Measurements from ENCODE around the gene FER.

- TF ChIP-seq CTCF (IDR thresholded peaks at IDR 0.05) (no peak), GABPA (IDR thresholded peaks at IDR 0.05; ENCODE audit: low read depth) (no peak), EZH2phosphoT487 (IDR thresholded peaks at IDR 0.05; ENCODE audit: borderline replicate concordance, low read depth) (no peak), TEAD4 (IDR thresholded peaks at IDR 0.05; ENCODE audit: borderline replicate concordance, insufficient read depth) (no peak), POLR2AphosphoS5 (IDR thresholded peaks at IDR 0.05; ENCODE audit: low read depth, low read length) (no peak), RCOR1 (IDR thresholded peaks at IDR 0.05; ENCODE audit: low read length) (no peak), RXRA (IDR thresholded peaks at IDR 0.05; ENCODE audit: borderline replicate concordance, low read depth) (no peak), TCF12 (IDR thresholded peaks at IDR 0.05) (no peak)
These were observed 351.4 kb downstream of the FER start for GRCh38 chr5:109099081-109099480.
